ENCODE measurements around the gene PPFIBP1.

Gene PPFIBP1

DNA sequence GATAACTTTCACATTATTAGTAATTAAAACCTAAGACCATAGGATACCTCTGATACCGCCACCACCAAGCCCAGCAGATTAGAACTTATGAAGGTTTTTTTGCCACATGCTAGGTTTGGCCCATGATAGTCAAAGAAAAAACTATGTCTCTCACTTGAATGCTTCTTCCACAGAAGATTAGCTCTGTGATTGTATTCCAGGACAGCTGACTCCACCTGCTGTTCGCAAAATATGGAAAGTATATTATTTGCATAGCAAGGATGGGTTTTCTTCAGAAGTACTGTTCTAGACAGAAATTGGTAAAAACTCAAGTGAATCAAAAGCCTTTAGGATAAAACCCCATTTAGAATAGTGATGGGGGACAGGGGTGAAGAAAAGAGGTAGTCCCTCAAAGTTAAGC, 42.2 kb downstream of the PPFIBP1 start:
- no peak for DNase-seq (ENCODE audit: low spot score)
- in situ Hi-C loops (cut with MboI; ENCODE audit: low sequenced_read_pairs, unreplicated experiment) = no loop called here
- TF ChIP-seq, protein P1, sequence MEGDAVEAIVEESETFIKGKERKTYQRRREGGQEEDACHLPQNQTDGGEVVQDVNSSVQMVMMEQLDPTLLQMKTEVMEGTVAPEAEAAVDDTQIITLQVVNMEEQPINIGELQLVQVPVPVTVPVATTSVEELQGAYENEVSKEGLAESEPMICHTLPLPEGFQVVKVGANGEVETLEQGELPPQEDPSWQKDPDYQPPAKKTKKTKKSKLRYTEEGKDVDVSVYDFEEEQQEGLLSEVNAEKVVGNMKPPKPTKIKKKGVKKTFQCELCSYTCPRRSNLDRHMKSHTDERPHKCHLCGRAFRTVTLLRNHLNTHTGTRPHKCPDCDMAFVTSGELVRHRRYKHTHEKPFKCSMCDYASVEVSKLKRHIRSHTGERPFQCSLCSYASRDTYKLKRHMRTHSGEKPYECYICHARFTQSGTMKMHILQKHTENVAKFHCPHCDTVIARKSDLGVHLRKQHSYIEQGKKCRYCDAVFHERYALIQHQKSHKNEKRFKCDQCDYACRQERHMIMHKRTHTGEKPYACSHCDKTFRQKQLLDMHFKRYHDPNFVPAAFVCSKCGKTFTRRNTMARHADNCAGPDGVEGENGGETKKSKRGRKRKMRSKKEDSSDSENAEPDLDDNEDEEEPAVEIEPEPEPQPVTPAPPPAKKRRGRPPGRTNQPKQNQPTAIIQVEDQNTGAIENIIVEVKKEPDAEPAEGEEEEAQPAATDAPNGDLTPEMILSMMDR (IDR thresholded peaks at IDR 0.05; ENCODE audit: borderline replicate concordance, control extremely low read depth, extremely low read depth, insufficient read depth, missing control alignments) = no peak

DNA sequence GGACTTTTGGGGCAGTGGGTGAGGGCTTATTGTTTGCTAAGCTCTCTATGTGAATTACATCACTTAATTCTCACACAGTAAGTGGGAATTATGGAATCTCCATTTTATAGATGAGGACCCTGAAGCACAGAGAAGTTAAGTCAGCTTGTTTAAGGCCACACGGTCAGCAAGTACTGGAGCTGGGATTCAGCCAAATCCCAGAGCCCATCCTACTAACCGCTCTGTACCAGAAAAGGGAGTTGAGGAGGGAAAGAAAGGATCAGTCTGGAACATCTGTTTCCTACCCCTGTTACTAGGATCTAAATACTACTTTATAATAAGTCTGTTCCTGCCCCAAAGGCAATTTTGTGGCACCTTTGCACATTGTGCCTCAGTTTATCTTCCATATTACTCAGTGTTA, 42.6 kb downstream of the PPFIBP1 start:
- no peak for DNase-seq (ENCODE audit: low spot score)
- TF ChIP-seq, protein P1 (IDR thresholded peaks at IDR 0.05; ENCODE audit: borderline replicate concordance, control extremely low read depth, extremely low read depth, insufficient read depth, missing control alignments) = no peak
- in situ Hi-C loops (cut with MboI; ENCODE audit: low sequenced_read_pairs, unreplicated experiment) = no loop called here

DNA sequence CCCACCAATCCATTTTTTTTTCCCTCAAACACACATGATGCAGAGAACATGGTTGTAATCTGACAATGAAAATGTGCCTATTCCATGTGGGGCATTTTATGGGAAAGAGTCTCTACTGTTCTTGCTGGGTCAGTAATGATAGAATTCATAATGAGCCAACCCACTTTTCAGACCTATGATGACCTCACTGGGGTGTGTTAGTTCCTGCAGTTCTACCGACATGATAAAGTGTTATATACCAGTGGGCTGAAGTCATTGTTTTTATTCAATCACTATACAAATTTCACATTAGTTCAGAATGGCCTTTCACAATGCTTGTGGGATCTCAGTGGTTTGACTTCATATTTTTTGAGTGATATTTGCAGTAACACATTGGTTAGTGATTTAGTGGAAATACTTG, 47.5 kb downstream of the PPFIBP1 start:
- in situ Hi-C loops (cut with MboI; ENCODE audit: low sequenced_read_pairs, unreplicated experiment) = no loop called here
- DNase-seq (ENCODE audit: low spot score) = no peak
- TF ChIP-seq, protein P1 (IDR thresholded peaks at IDR 0.05; ENCODE audit: borderline replicate concordance, control extremely low read depth, extremely low read depth, insufficient read depth, missing control alignments) = no peak

DNA sequence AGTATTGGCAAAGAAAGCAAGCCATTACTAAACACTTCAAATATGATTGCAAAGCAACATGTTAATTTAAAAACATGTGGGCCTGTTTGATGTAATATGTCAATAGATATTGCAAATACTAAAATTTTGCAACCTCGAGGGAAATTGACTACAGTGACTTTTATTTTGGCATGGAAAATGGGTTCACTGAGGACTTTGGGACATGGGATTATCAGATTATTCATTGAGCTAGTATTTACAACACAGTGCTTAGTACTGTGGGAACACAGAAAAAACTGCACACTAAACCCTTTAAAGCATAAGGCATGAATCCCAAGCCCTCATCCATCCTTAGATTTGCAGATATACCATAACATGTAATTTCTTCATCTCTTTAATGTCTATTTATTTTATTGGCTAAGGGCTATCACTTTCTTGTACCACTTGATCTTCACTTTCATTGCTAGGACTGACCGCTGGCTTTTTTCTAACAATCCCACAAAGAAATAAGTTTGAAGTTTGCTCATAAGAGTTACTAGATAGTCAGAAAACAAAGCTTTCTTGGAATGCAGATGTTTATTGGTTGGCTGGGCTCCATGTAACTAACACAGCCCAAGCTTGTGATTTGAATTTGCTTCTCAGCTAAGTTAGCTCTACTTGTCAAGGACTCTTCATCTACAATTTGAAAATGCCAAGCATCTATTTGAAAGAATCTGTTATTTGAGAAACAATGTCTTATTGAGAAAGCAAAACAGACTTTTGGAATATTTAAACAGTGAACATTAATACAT, 48.7 kb downstream of the PPFIBP1 start:
- TF ChIP-seq, protein P1 (IDR thresholded peaks at IDR 0.05; ENCODE audit: borderline replicate concordance, control extremely low read depth, extremely low read depth, insufficient read depth, missing control alignments) = no peak
- DNase-seq (ENCODE audit: low spot score) = no peak
- in situ Hi-C loops (cut with MboI; ENCODE audit: low sequenced_read_pairs, unreplicated experiment) = no loop called here

DNA sequence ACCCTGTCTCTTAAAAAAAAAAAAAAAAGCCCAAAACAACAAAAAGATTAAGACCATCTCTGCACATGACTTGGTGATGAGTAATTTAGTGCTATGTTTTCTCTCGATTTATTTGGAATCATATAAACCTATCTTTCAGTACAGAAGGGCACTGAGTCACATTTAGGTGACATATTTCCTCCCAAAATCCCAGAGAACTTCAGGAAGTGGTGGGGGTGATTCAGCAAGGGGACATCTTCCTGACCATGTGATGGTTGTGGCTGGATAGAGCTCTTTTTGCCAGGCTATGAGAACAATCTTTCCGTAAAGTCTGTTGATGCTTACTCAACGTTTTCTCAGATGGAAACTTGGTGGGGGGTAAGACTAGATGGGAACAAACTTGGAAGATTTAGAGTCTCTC, 50.0 kb downstream of the PPFIBP1 start:
- TF ChIP-seq, protein P1 (IDR thresholded peaks at IDR 0.05; ENCODE audit: borderline replicate concordance, control extremely low read depth, extremely low read depth, insufficient read depth, missing control alignments) = no peak
- no peak for DNase-seq (ENCODE audit: low spot score)
- in situ Hi-C loops (cut with MboI; ENCODE audit: low sequenced_read_pairs, unreplicated experiment) = no loop called here

DNA sequence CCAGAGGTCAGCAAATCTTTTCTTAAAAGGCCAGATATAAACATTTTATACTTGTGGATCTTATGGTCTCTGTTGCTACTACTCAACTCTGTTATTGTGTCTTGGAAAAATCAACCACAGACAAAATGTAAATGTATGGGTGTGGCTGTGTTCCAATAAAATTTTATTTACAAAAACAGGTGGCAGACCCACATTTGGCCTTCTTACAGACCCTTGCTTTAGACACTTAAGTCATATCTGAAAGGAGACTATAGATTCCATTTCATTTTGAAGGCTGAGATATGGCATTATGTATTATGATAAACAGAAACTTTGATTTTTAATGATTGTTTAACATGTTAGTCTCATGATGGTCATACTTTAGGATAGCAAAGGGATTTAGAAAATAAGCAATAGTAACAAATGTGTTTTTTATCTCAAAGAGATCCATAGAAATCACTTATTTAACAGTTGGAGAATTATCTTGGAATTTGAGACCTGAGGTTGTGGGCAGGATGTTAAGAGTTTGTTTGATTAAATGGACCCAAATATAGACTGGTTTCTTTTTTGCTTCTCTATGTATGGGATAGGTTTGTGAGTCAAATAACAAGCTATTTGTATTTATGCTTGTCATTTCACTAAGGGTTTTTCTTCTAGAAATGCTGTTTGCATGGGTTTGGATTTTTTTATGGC, 51.2 kb downstream of the PPFIBP1 start:
- in situ Hi-C loops (cut with MboI; ENCODE audit: low sequenced_read_pairs, unreplicated experiment) = no loop called here
- TF ChIP-seq, protein P1 (IDR thresholded peaks at IDR 0.05; ENCODE audit: borderline replicate concordance, control extremely low read depth, extremely low read depth, insufficient read depth, missing control alignments) = no peak
- DNase-seq (ENCODE audit: low spot score) = no peak

All from GM13976 (cell line).